Tibial artery (tissue), 4 donors: ENCODE data around the gene CDK8.

Experiments used
- DNase-seq, 2 donors: peaks; one replicate each; pipeline ENCODE4 v3.0.0-alpha.2; 2019
- H3K27ac ChIP-seq, 2 donors: fragments of 200-600 bp; sonication (generic) in 1 of 2; 1 replicate in 1 of 2; 2 replicates in 1 of 2; pipeline ENCODE4 v1.5.1; 2018 to 2019; ENCODE audit warnings: mild to moderate bottlenecking in 1 of 2
- H3K27me3 ChIP-seq, 2 donors: fragments of 200-600 bp; sonication (generic) in 1 of 2; one replicate each; pipeline versions ENCODE4 v1.5.1 to v1.6.0; 2016 to 2019
- H3K36me3 ChIP-seq, 3 donors: fragments of 200-600 bp; sonication (generic) in 2 of 3; one replicate each; pipeline ENCODE4 v1.5.1; 2016 to 2019; ENCODE audit warnings: mild to moderate bottlenecking in 2 of 3
- H3K4me1 ChIP-seq, 4 donors: fragments of 200-600 bp; sonication (generic) in 2 of 4; 1 replicate in 3 of 4; 2 replicates in 1 of 4; pipeline ENCODE4 v1.5.1; 2016 to 2019
- H3K4me3 ChIP-seq, 2 donors: fragments of 200-600 bp; sonication (generic) in 1 of 2; 1 replicate in 1 of 2; 2 replicates in 1 of 2; pipeline ENCODE4 v1.5.1; 2018 to 2019; ENCODE audit warnings: mild to moderate bottlenecking in 2 of 2
- H3K9me3 ChIP-seq, 3 donors: fragments of 200-600 bp; sonication (generic) in 1 of 3; one replicate each; pipeline ENCODE4 v1.5.1; 2016 to 2019
- intact Hi-C: fragments of 100-400 bp; cut with DNase I; formaldehyde crosslinking; loops from one replicate; pipeline ENCODE4 v1.15.0; 2023; ENCODE audit warnings: low total_unique reads
- TF ChIP-seq, protein P1 (sequence below), 2 experiments: fragments of 200-600 bp in 1 of 2; fragments of 450-650 bp in 1 of 2; IDR thresholded peaks; one replicate each; pipeline ENCODE4 v1.5.1; 2017 to 2019; ENCODE audit warnings: antibody characterized with exemption in 2 of 2, mild to moderate bottlenecking in 1 of 2, moderate library complexity in 1 of 2

The CDK8 gene

DNA sequence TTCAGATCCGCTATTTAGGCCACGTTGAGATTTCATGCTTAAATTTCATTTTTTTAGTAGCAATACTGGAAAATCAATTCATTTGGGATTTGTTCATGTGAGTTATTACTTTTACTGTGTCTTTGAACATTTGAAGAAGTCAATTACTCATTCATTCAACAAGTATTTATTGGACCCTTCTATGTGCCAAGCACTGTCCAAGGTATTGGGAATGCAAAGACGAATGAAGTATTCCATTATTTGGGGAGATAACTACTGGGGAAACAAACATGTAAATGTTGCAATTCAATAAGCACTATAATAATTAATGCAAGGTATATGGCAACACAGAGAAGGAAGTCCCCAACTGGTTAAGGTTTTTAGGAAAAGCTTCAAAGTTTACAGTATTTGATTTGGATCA lies 5.7 kb downstream of the CDK8 start:
- H3K4me1 ChIP-seq, result peaks cover 0 to 18% (median 15%) of the 10 kb centered on the region in 4 donors
- intact Hi-C loops, result no loop called here
- no peaks in the 10 kb centered on the region for H3K27me3 ChIP-seq
- DNase-seq, result no peak
- H3K9me3 ChIP-seq, result no peaks in the 10 kb centered on the region
- no peak overlapping the region for H3K27ac ChIP-seq
- TF ChIP-seq, protein P1, sequence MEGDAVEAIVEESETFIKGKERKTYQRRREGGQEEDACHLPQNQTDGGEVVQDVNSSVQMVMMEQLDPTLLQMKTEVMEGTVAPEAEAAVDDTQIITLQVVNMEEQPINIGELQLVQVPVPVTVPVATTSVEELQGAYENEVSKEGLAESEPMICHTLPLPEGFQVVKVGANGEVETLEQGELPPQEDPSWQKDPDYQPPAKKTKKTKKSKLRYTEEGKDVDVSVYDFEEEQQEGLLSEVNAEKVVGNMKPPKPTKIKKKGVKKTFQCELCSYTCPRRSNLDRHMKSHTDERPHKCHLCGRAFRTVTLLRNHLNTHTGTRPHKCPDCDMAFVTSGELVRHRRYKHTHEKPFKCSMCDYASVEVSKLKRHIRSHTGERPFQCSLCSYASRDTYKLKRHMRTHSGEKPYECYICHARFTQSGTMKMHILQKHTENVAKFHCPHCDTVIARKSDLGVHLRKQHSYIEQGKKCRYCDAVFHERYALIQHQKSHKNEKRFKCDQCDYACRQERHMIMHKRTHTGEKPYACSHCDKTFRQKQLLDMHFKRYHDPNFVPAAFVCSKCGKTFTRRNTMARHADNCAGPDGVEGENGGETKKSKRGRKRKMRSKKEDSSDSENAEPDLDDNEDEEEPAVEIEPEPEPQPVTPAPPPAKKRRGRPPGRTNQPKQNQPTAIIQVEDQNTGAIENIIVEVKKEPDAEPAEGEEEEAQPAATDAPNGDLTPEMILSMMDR (IDR thresholded peaks at IDR 0.05), result no peak
- no peak overlapping the region for H3K4me3 ChIP-seq
- no peaks in the 10 kb centered on the region for H3K36me3 ChIP-seq

GRCh38 chr13:26262156-26262555 lies 8.2 kb downstream of the CDK8 start:
- intact Hi-C loops, result no loop called here
- TF ChIP-seq, protein P1 (IDR thresholded peaks at IDR 0.05), result no peak
- no peaks in the 10 kb centered on the region for H3K4me1 ChIP-seq
- no peaks in the 10 kb centered on the region for H3K27me3 ChIP-seq
- no peaks in the 10 kb centered on the region for H3K36me3 ChIP-seq
- H3K27ac ChIP-seq, result no peak overlapping the region
- H3K9me3 ChIP-seq, result no peaks in the 10 kb centered on the region
- DNase-seq, result no peak
- H3K4me3 ChIP-seq, result no peak overlapping the region

DNA sequence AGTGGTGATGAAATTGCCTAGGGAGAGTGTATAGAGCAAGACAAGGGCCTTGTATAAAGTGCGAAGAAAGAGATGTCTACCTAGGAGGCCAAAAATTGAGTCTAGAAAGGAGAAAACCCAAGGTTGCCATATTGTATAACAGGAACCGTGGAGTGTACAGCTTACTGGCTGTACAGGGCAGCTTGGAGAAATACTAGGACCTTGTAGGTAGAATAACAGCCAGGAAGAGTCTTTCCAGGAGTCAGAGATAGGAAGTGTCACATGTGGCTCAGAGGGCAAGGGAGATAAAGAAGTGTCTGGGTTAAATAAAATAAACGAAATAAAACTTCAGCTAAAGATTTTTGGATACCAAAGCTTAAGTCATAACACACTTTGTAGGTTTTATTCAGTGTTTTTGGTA lies 12.4 kb downstream of the CDK8 start:
- Histone ChIP-seq H3K27me3 (no peaks in the 10 kb centered on the region), H3K36me3 (no peaks in the 10 kb centered on the region), H3K4me1 (peaks cover 0 to 14% (median 0%) of the 10 kb centered on the region in 4 donors), H3K9me3 (no peaks in the 10 kb centered on the region), H3K4me3 (no peak overlapping the region), H3K27ac (no peak overlapping the region)
- TF ChIP-seq, protein P1 (IDR thresholded peaks at IDR 0.05), result no peak
- DNase-seq, result no peak
- intact Hi-C loops, result no loop called here

DNA sequence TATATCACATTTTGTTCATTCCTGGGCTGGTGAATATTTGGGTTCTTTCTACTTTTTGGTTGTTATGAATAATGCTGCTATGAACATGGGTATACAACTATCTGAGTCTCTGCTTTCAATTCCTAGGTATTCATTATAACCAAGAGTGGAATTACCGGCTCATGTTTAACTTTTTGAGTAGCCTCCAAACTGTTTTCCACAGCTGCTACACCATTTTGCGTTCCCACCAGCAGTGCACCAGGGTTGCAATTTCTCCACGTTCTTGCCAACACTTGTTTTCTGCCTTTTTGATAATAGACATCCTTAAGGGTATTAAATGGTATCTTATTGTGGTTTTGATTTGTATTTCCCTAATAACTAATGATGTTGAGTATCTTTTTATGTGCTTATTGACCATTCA lies 16.8 kb downstream of the CDK8 start:
- intact Hi-C loops, result loop anchor here (5.0 kb wide), 1 partner anchor 1978 kb away; no protein-coding TSS in a partner anchor
- no peak overlapping the region for H3K27ac ChIP-seq
- no peaks in the 10 kb centered on the region for H3K9me3 ChIP-seq
- no peak overlapping the region for H3K4me3 ChIP-seq
- no peak for DNase-seq
- H3K27me3 ChIP-seq, result no peaks in the 10 kb centered on the region
- no peaks in the 10 kb centered on the region for H3K36me3 ChIP-seq
- H3K4me1 ChIP-seq, result peaks cover 0 to 14% (median 0%) of the 10 kb centered on the region in 4 donors
- TF ChIP-seq, protein P1 (IDR thresholded peaks at IDR 0.05), result no peak

DNA sequence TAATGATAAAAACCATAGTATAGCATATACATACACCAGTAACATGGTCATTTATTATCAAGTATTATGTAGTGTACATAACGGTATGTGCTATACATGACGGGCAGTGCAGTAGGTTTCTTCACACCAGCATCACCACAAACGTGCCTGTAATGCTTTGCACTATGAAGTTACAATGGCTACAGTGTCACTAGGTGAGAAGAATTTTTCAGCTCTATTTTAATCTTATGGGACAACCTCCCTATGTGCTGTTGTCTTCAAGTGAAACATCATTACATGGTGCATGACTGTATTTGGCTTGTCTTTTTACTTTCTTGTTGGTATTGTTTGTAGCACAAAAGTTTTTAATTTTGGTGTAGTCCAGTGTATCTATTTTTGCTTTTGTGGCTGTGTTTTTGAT lies 18.7 kb downstream of the CDK8 start:
- peaks cover 0 to 14% (median 0%) of the 10 kb centered on the region in 4 donors for H3K4me1 ChIP-seq
- H3K9me3 ChIP-seq, result no peaks in the 10 kb centered on the region
- intact Hi-C loops, result loop anchor here (5.0 kb wide), 1 partner anchor 1980 kb away; no protein-coding TSS in a partner anchor
- H3K36me3 ChIP-seq, result no peaks in the 10 kb centered on the region
- no peak overlapping the region for H3K27ac ChIP-seq
- no peaks in the 10 kb centered on the region for H3K27me3 ChIP-seq
- DNase-seq, result no peak
- no peak overlapping the region for H3K4me3 ChIP-seq
- TF ChIP-seq, protein P1 (IDR thresholded peaks at IDR 0.05), result no peak

- intact Hi-C loops, result no loop called here
- H3K4me3 ChIP-seq, result no peak overlapping the region
These were observed 26.4 kb downstream of the CDK8 start for GRCh38 chr13:26280295-26280694.

More at GRCh38 chr13:26280295-26280694, 26.4 kb downstream of the CDK8 start:
- H3K27ac ChIP-seq, result no peak overlapping the region
- H3K4me1 ChIP-seq, result no peaks in the 10 kb centered on the region
- peaks cover 5 to 9% (median 9%) of the 10 kb centered on the region in 3 donors for H3K36me3 ChIP-seq
- no peaks in the 10 kb centered on the region for H3K27me3 ChIP-seq
- no peak for DNase-seq
- no peaks in the 10 kb centered on the region for H3K9me3 ChIP-seq
- TF ChIP-seq, protein P1 (IDR thresholded peaks at IDR 0.05), result no peak
